Neuronal stem cell (in vitro differentiated cells): ENCODE results near the gene OR4C5. TPM values are rescaled to one million over a fixed set of nuclear protein-coding genes. Genes with fewer than 3 reads are reported as not detected.
"Not testable (repeated sequence)": the region's sequence is repeated elsewhere in the genome, so short reads cannot be mapped to it uniquely, and the experiment has no call there.

ENCODE experiments used
- DNase-seq: peaks from one replicate; pipeline ENCODE4 v3.0.0-alpha.2; 2013; ENCODE audit warnings: low spot score
- H2AFZ ChIP-seq: one replicate; pipeline ENCODE4 v1.6.1; 2013; ENCODE audit warnings: mild to moderate bottlenecking, low read length, inconsistent platforms
- H2AK5ac ChIP-seq: 2 replicates; pipeline ENCODE4 v1.6.1; 2013; ENCODE audit warnings: low read depth, mild to moderate bottlenecking, inconsistent platforms, low read length, moderate library complexity, mixed read lengths
- H2BK120ac ChIP-seq: 2 replicates; pipeline ENCODE4 v1.6.1; 2013; ENCODE audit warnings: low read depth, mild to moderate bottlenecking, inconsistent platforms, low read length, moderate library complexity, mixed read lengths
- H2BK12ac ChIP-seq: one replicate; pipeline ENCODE4 v1.6.1; 2013; ENCODE audit warnings: low read length, inconsistent platforms
- H2BK15ac ChIP-seq: 2 replicates; pipeline ENCODE4 v1.6.1; 2013; ENCODE audit warnings: mild to moderate bottlenecking, low read length, inconsistent platforms, mixed read lengths
- H2BK5ac ChIP-seq: one replicate; pipeline ENCODE4 v1.6.1; 2013; ENCODE audit warnings: inconsistent platforms, mild to moderate bottlenecking, low read length, moderate library complexity
- H3K14ac ChIP-seq: one replicate; pipeline ENCODE4 v1.6.1; 2013; ENCODE audit warnings: low read length, inconsistent platforms
- H3K18ac ChIP-seq: 2 replicates; pipeline ENCODE4 v1.6.1; 2013; ENCODE audit warnings: low read length, inconsistent platforms
- H3K23ac ChIP-seq: 2 replicates; pipeline ENCODE4 v1.6.1; 2013; ENCODE audit warnings: low read depth, mild to moderate bottlenecking, mixed read lengths, low read length, inconsistent platforms; ENCODE audit not compliant: poor library complexity
- H3K27ac ChIP-seq: replicated peaks from 3 replicates; pipeline ENCODE4 v1.5.1; 2013; ENCODE audit warnings: low read length, inconsistent platforms
- H3K27me3 ChIP-seq, 3 experiments: 2 replicates each; pipeline ENCODE4 v1.6.1; 2013; ENCODE audit warnings: low read length in 3 of 3, mild to moderate bottlenecking in 2 of 3, inconsistent platforms in 1 of 3, low read depth in 1 of 3, mixed read lengths in 1 of 3, moderate library complexity in 1 of 3; ENCODE audit not compliant: control insufficient read depth in 3 of 3, insufficient read depth in 3 of 3
- H3K36me3 ChIP-seq, 2 donors: replicated peaks in 1 of 2; 2 replicates each; pipeline ENCODE4 v1.6.1; 2013; ENCODE audit warnings: low read length in 2 of 2; ENCODE audit not compliant: control insufficient read depth in 2 of 2, insufficient read depth in 2 of 2
- H3K4ac ChIP-seq: 2 replicates; pipeline ENCODE4 v1.6.1; 2013; ENCODE audit warnings: inconsistent platforms, mild to moderate bottlenecking, low read length, moderate library complexity
- H3K4me1 ChIP-seq, 2 donors: 1 replicate in 1 of 2; 2 replicates in 1 of 2; pipeline ENCODE4 v1.6.1; 2013; ENCODE audit warnings: low read length in 2 of 2, low read depth in 1 of 2; ENCODE audit not compliant: control insufficient read depth in 2 of 2, insufficient read depth in 1 of 2
- H3K4me2 ChIP-seq: one replicate; pipeline ENCODE4 v1.6.1; 2013; ENCODE audit warnings: mild to moderate bottlenecking, low read length, inconsistent platforms; ENCODE audit not compliant: insufficient read depth, poor library complexity, severe bottlenecking
- H3K4me3 ChIP-seq, 2 donors: 2 replicates each; pipeline ENCODE4 v1.5.1; 2013; ENCODE audit warnings: low read length in 2 of 2, mild to moderate bottlenecking in 2 of 2, inconsistent platforms in 1 of 2, moderate library complexity in 1 of 2
- H3K79me1 ChIP-seq: one replicate; pipeline ENCODE4 v1.6.1; 2013; ENCODE audit warnings: low read depth, mild to moderate bottlenecking, inconsistent platforms, low read length, moderate library complexity
- H3K9ac ChIP-seq: one replicate; pipeline ENCODE4 v1.6.1; 2013; ENCODE audit warnings: mild to moderate bottlenecking, low read depth, low read length, inconsistent platforms; ENCODE audit not compliant: poor library complexity
- H3K9me3 ChIP-seq, 2 donors: replicated peaks in 1 of 2; 2 replicates each; pipeline versions ENCODE3 to v1.6.1; 2013; ENCODE audit warnings: low read length in 2 of 2, mild to moderate bottlenecking in 2 of 2, inconsistent platforms in 1 of 2, low read depth in 1 of 2, mixed read lengths in 1 of 2, moderate library complexity in 1 of 2; ENCODE audit not compliant: control insufficient read depth in 2 of 2, insufficient read depth in 1 of 2
- H4K8ac ChIP-seq: one replicate; pipeline ENCODE4 v1.6.1; 2013; ENCODE audit warnings: low read depth, mild to moderate bottlenecking, inconsistent platforms, low read length, moderate library complexity
- H4K91ac ChIP-seq: one replicate; pipeline ENCODE4 v1.6.1; 2013; ENCODE audit warnings: low read length, low read depth, mild to moderate bottlenecking, inconsistent platforms; ENCODE audit not compliant: poor library complexity
- WGBS, 2 donors: extraction: QIAGEN DNeasy Blood & Tissue Kit; methylation state at CpG; one replicate each; pipeline ENCODE4 v1.1.7; 2013; ENCODE audit warnings: missing lambda C conversion rate in 2 of 2, mixed read lengths in 1 of 2; ENCODE audit not compliant: insufficient read length in 2 of 2, insufficient replicate concordance in 1 of 2; ENCODE audit errors: extremely low coverage in 2 of 2; 5-methylcytosine and 5-hydroxymethylcytosine counted together
- polyA plus RNA-seq, 2 experiments: library from polyadenylated mRNA; stranded (reverse); fragments of 200-250 nt; gene quantifications; one replicate each; pipeline ENCODE4 v1.2.3, GENCODE V29; 2013

The OR4C5 gene
- not detected for polyA plus RNA-seq (2013, experiment 1 of 2)
- polyA plus RNA-seq (2013, experiment 2 of 2): not detected

DNA sequence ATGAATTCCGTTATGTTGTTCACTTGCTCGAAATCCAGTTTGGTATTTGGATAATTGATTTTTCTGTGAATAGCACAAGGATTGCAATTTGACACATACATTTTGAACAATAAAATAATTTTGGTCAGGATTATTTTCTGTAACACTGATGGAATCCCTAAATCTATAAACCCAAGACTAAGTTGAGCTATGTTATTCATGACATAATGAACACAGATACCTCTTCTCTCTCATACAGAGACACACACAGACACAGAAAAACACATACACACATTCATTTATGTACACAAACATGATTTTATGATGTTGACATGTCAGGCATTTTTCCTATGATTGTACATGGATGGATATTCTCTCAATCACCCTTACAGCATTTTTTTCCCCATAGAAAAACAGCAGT, at the start of gene OR4C5:
TSS of gene OR4C5 (minus strand) at position 101 of the 400 bp plus-strand sequence. CDS start at position 101, 0 bp downstream.
- no CpG with 5 or more reads among the region's 2 CpGs for WGBS, 2 donors
- Histone ChIP-seq H3K23ac (no peak within 1 kb of the TSS), H3K9me3 (peaks cover 0 to 5% of the 10 kb centered on the region in 2 donors), H3K4ac (no peak within 1 kb of the TSS), H3K4me1 (no peaks in the 10 kb centered on the region), H3K18ac (no peak within 1 kb of the TSS), H2AK5ac (no peak within 1 kb of the TSS), H3K9ac (no peak within 1 kb of the TSS), H2AFZ (no peak within 1 kb of the TSS), H4K91ac (no peak within 1 kb of the TSS), H2BK120ac (no peak within 1 kb of the TSS), H3K4me2 (no peak within 1 kb of the TSS), H2BK5ac (no peak within 1 kb of the TSS), H4K8ac (no peak within 1 kb of the TSS), H3K27ac (no peak within 1 kb of the TSS), H3K36me3 (no peaks in the 10 kb centered on the region), H2BK15ac (no peak within 1 kb of the TSS), H3K4me3 (peak within 1 kb of the TSS in 1 of 2 donors; percentile 14), H3K79me1 (no peaks in the 10 kb centered on the region), H3K27me3 (no peaks in the 10 kb centered on the region), H3K14ac (no peak within 1 kb of the TSS), H2BK12ac (no peak within 1 kb of the TSS)
- no peak for DNase-seq

DNA sequence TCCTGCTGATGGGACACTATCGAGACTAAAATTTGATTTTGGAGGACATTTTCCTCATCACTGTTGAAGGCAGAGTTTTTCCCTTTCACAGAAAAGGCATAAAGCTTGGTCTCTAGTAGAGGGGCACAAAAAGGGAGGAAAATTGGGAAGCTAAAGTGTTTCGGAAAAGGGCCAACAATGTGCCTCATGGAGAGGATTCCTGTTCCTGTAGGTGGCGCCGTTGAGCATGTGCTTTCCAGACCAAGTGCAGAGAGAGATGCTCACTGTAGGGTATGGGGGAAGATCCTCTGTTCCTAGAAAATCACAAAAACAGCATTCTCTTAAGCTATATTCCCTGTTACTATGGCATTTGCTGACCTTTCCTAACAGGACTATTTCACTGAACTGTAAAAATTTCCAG, 18.4 kb upstream of the OR4C5 start:
- H2AK5ac ChIP-seq: no peak overlapping the region
- WGBS, 2 donors: no CpG with 5 or more reads among the region's 4 CpGs
- peaks cover 0 to 2% of the 10 kb centered on the region in 2 donors for H3K9me3 ChIP-seq
- no peak overlapping the region for H2BK5ac ChIP-seq
- no peak overlapping the region for H3K9ac ChIP-seq
- no peak overlapping the region for H3K27ac ChIP-seq
- H2BK120ac ChIP-seq: no peak overlapping the region
- no peak overlapping the region for H2BK15ac ChIP-seq
- no peak overlapping the region for H2BK12ac ChIP-seq
- no peak for DNase-seq
- no peak overlapping the region for H3K4me2 ChIP-seq
- no peaks in the 10 kb centered on the region for H3K27me3 ChIP-seq
- no peak overlapping the region for H3K23ac ChIP-seq
- no peak overlapping the region for H3K4me3 ChIP-seq
- no peaks in the 10 kb centered on the region for H3K79me1 ChIP-seq
- no peaks in the 10 kb centered on the region for H3K4me1 ChIP-seq
- no peak overlapping the region for H3K4ac ChIP-seq
- no peak overlapping the region for H2AFZ ChIP-seq
- H4K8ac ChIP-seq: no peak overlapping the region
- no peaks in the 10 kb centered on the region for H3K36me3 ChIP-seq
- no peak overlapping the region for H4K91ac ChIP-seq
- H3K18ac ChIP-seq: no peak overlapping the region
- no peak overlapping the region for H3K14ac ChIP-seq

DNA sequence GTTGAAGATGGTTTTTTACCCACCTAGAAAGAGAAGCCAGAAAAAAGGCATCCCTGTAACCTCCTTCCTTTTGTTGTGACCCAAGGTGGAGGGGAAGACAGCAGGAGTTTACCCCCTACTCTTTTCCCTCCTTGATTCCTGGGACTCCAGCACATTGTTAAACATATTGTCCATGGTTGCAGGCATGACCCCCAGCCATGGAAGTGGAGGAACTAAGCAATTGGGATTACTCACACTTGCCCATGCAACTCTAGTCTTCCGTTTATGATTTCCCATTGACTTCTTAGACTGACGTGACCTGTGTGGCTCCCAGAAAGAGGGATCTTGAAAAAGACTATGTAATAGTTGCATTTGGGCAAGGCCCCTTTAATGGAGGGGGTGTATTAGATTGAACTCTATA, 17.9 kb upstream of the OR4C5 start:
- not testable (repeated sequence) for DNase-seq, H3K4me3 ChIP-seq, H2BK15ac ChIP-seq, H3K27me3 ChIP-seq, H2BK120ac ChIP-seq, H3K9ac ChIP-seq, H2AK5ac ChIP-seq, H3K79me1 ChIP-seq, H3K36me3 ChIP-seq, H3K23ac ChIP-seq, H3K4ac ChIP-seq, H3K18ac ChIP-seq, H2AFZ ChIP-seq, H3K4me1 ChIP-seq, H3K9me3 ChIP-seq, H2BK5ac ChIP-seq, H4K91ac ChIP-seq, H3K14ac ChIP-seq, H3K27ac ChIP-seq, H3K4me2 ChIP-seq, H4K8ac ChIP-seq, H2BK12ac ChIP-seq
- no CpG with 5 or more reads among the region's 2 CpGs for WGBS, 2 donors

DNA sequence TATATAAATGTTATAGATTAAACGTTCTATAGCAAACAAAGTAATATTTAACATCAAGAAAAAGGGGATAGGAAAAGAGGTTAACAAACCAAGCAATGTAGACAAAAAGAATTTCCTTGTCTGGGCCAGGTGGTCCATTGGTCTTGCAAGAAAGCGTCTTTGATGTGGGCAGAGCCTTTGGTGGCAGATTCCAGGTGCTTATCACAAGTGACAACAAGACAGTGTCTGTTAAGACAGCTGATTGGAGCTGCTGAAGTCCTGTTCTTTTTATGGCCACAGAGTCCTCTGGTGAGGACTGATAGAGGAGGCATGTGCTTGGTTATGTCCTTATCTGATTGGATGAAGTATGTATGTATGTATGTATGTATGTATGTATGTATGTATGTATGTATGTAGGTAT, 5.0 kb downstream of the OR4C5 start:
- not testable (repeated sequence) for H3K4me3 ChIP-seq, H2BK120ac ChIP-seq, H3K14ac ChIP-seq, H3K18ac ChIP-seq, H3K9ac ChIP-seq, H3K79me1 ChIP-seq, H2BK12ac ChIP-seq, H3K23ac ChIP-seq, H3K4ac ChIP-seq, H4K8ac ChIP-seq, H2BK5ac ChIP-seq, H3K4me1 ChIP-seq, H3K4me2 ChIP-seq, H3K27ac ChIP-seq, DNase-seq, H2AK5ac ChIP-seq, H3K9me3 ChIP-seq, H4K91ac ChIP-seq, H3K27me3 ChIP-seq, H2BK15ac ChIP-seq, H3K36me3 ChIP-seq, H2AFZ ChIP-seq
- no CpG with 5 or more reads among the region's 2 CpGs for WGBS, 2 donors
